Right atrium auricular region (tissue), 2 donors: ENCODE measurements around the gene NTSR1. TPM values are rescaled to one million over a fixed set of nuclear protein-coding genes. Genes with fewer than 3 reads are reported as not detected.

ENCODE experiments used
- DNase-seq: peaks from one replicate; pipeline ENCODE4 v3.0.0-alpha.2; 2019; ENCODE audit warnings: low spot score
- H3K27ac ChIP-seq, 2 donors: fragments of 200-600 bp; sonication (generic); 1 replicate in 1 of 2; 2 replicates in 1 of 2; pipeline ENCODE4 v1.5.1; 2016 to 2019
- H3K27me3 ChIP-seq, 2 donors: fragments of 200-600 bp; sonication (generic); one replicate each; pipeline versions ENCODE4 v1.5.1 to v1.6.0; 2017 to 2019
- H3K36me3 ChIP-seq: fragments of 200-600 bp; sonication (generic); one replicate; pipeline ENCODE4 v1.5.1; 2016
- H3K4me1 ChIP-seq, 2 donors: fragments of 200-600 bp; sonication (generic); one replicate each; pipeline versions ENCODE4 v1.5.1 to v1.6.0; 2017 to 2019
- H3K4me3 ChIP-seq, 2 donors: fragments of 200-600 bp; sonication (generic); 1 replicate in 1 of 2; 2 replicates in 1 of 2; pipeline ENCODE4 v1.5.1; 2017 to 2019; ENCODE audit warnings: mild to moderate bottlenecking in 1 of 2, moderate library complexity in 1 of 2
- H3K9me3 ChIP-seq, 2 donors: fragments of 200-600 bp; sonication (generic); one replicate each; pipeline ENCODE4 v1.5.1; 2019
- total RNA-seq, 2 donors: library from RNA; depleted of rRNA; stranded (reverse); fragments of >200 nt; gene quantifications; one replicate each; pipeline ENCODE4 v1.1.0, GENCODE V29; 2016
- TF ChIP-seq, protein P1 (sequence below), 2 donors: fragments of 200-600 bp; sonication (generic); IDR thresholded peaks; one replicate each; pipeline ENCODE4 v1.5.1; 2019; ENCODE audit warnings: antibody characterized with exemption in 2 of 2

The NTSR1 gene
- total RNA-seq, 2 donors from 2014 or later: 0.43 TPM; not detected in 1

DNA sequence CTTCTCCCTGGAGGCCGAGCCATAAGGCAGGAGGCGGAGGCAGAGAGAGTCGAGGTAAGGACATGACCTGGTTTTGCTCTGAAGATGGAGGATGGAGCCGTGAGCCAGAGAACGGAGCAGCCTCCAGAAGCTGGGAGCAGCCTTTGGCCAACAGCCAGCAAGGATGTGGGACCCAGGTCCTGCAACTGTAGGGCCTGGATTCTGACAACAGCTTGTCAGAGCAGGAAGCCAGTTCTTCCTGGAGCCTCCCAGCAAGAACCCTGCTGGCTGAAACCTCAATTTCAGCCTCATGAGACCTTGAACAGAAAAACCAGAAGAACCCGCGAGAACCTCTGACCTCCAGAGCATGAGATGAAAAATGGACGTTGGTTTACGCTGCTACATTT lies 74.2 kb downstream of the NTSR1 start:
- Histone ChIP-seq H3K27ac (no peak overlapping the region), H3K4me3 (no peak overlapping the region), H3K36me3 (no peaks in the 10 kb centered on the region), H3K9me3 (no peaks in the 10 kb centered on the region), H3K27me3 (no peaks in the 10 kb centered on the region), H3K4me1 (no peaks in the 10 kb centered on the region)
- DNase-seq: no peak
- TF ChIP-seq, protein P1, sequence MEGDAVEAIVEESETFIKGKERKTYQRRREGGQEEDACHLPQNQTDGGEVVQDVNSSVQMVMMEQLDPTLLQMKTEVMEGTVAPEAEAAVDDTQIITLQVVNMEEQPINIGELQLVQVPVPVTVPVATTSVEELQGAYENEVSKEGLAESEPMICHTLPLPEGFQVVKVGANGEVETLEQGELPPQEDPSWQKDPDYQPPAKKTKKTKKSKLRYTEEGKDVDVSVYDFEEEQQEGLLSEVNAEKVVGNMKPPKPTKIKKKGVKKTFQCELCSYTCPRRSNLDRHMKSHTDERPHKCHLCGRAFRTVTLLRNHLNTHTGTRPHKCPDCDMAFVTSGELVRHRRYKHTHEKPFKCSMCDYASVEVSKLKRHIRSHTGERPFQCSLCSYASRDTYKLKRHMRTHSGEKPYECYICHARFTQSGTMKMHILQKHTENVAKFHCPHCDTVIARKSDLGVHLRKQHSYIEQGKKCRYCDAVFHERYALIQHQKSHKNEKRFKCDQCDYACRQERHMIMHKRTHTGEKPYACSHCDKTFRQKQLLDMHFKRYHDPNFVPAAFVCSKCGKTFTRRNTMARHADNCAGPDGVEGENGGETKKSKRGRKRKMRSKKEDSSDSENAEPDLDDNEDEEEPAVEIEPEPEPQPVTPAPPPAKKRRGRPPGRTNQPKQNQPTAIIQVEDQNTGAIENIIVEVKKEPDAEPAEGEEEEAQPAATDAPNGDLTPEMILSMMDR (IDR thresholded peaks at IDR 0.05): no peak

DNA sequence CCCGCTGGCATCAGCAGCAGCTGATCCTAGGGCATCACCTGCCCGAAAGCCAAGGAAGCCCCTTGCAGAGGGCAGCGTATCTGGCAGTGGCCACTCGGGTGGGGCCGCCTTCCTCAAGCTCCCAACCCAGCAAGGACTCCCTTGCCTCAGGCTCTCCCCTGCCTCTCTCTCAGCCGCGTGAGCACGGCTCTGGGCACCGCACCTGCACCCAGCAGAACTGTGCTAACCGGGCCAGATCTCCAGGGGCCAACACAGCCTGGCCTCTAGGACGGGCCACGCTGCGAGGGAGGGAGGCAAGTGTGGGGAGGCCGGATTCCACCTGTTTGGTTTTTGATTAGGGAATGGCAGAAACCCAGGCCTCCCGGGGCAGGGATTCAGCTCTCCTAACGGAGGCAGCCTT lies 75.9 kb downstream of the NTSR1 start:
- Histone ChIP-seq H3K27ac (no peak overlapping the region), H3K27me3 (no peaks in the 10 kb centered on the region), H3K36me3 (no peaks in the 10 kb centered on the region), H3K4me1 (no peaks in the 10 kb centered on the region), H3K9me3 (no peaks in the 10 kb centered on the region), H3K4me3 (no peak overlapping the region)
- no peak for DNase-seq
- TF ChIP-seq, protein P1 (IDR thresholded peaks at IDR 0.05): no peak

DNA sequence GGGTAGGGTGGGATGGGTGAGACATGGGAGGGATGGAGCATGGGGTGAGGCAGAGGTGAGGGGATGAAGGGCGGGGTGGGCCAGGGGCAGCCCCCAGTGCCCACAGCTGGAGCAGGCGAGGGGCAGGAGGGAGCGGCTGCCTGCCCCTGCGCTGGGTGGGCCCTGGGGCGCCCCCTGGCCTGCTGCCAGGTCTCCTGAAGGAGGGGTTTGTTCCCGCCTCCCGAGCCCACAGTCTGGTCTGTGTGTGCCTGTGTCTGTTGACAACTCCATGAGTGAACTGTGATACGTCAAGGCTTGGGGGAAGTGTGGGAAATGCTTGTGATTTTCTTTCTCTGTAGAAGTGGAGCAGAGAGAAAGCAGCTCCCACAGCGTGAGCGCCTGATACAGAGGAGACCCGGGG lies 76.8 kb downstream of the NTSR1 start:
- DNase-seq: no peak
- no peak overlapping the region for H3K4me3 ChIP-seq
- no peaks in the 10 kb centered on the region for H3K9me3 ChIP-seq
- no peaks in the 10 kb centered on the region for H3K4me1 ChIP-seq
- TF ChIP-seq, protein P1 (IDR thresholded peaks at IDR 0.05): no peak
- H3K27me3 ChIP-seq: no peaks in the 10 kb centered on the region
- no peaks in the 10 kb centered on the region for H3K36me3 ChIP-seq
- no peak overlapping the region for H3K27ac ChIP-seq

- DNase-seq: no peak
- no peaks in the 10 kb centered on the region for H3K36me3 ChIP-seq
- TF ChIP-seq, protein P1 (IDR thresholded peaks at IDR 0.05): no peak
- peaks cover 0 to under 1% of the 10 kb centered on the region in 2 donors for H3K4me1 ChIP-seq
- no peak overlapping the region for H3K27ac ChIP-seq
- no peaks in the 10 kb centered on the region for H3K27me3 ChIP-seq
- H3K9me3 ChIP-seq: no peaks in the 10 kb centered on the region
- H3K4me3 ChIP-seq: no peak overlapping the region
These were observed 77.5 kb downstream of the NTSR1 start for GRCh38 chr20:62786157-62786556.

DNA sequence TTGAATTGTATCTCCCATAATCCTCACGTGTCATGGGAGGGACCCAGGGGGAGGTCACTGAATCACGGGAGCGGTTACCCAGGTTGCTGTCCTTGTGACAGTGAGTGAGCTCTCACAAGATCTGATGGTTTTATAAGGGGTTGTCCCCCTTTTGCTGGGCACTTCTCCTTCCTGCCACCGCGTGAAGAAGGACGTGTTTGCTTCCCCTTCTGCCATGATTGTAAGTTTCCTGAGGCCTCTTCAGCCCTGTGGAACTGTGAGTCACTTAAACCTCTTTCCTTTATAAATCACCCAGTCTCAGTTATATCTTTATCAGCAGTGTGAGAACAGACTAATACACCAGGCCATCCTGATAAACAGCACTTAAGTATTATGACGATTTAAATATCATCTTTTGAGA lies 78.7 kb downstream of the NTSR1 start:
- Histone ChIP-seq H3K27me3 (no peaks in the 10 kb centered on the region), H3K4me1 (peaks cover 0 to 6% of the 10 kb centered on the region in 2 donors), H3K9me3 (no peaks in the 10 kb centered on the region), H3K4me3 (no peak overlapping the region), H3K27ac (no peak overlapping the region), H3K36me3 (no peaks in the 10 kb centered on the region)
- TF ChIP-seq, protein P1 (IDR thresholded peaks at IDR 0.05): no peak
- no peak for DNase-seq

DNA sequence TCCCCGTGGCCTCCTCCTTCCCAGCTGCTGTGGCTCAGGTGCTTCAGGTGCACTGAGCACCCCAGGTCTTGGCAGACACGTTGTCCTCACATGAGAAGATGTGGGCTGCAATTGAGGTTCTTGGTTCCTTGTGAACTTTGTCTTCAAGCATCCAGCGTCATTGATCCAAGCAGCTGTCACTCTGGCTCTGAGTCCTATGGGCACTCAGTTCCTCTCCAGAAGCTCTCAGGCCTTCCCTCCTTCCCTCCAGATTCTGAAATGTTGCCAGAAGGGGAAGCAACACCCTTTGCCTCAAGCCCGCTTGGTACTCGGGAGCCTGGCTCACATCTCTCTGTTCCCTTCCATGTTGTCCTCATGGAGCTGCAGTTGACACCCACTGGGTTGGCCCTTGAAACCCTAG lies 79.2 kb downstream of the NTSR1 start:
- no peak overlapping the region for H3K27ac ChIP-seq
- H3K4me3 ChIP-seq: no peak overlapping the region
- H3K36me3 ChIP-seq: no peaks in the 10 kb centered on the region
- no peaks in the 10 kb centered on the region for H3K27me3 ChIP-seq
- TF ChIP-seq, protein P1 (IDR thresholded peaks at IDR 0.05): no peak
- peaks cover 0 to 6% of the 10 kb centered on the region in 2 donors for H3K4me1 ChIP-seq
- H3K9me3 ChIP-seq: no peaks in the 10 kb centered on the region
- DNase-seq: no peak
